Measurements from ENCODE around the gene WWOX. TPM values are rescaled to one million over a fixed set of nuclear protein-coding genes. Genes with fewer than 3 reads are reported as not detected.

Gene WWOX
- total RNA-seq, 2 donors from 2014 or later, result 23.0 to 31.7 TPM

DNA sequence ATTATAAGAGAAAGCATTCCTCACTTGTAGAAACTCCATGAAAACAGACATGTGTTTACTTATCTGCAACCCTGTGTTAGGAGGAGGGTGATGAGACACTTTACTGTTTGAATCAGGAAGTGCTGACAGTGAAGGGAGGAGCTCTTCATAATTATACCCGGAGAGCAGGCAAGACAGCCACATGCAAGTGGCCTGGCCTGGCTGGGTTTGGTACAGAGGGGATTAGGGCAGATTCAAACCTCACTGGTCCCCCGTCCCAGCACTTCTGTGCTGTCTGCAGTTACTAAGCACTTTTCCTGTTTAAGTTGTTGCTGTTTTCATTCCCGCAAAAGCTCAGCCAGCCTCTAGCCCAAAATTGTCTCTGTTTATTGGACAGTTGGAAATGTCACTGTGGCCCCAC is 78.5 kb downstream of the WWOX start:
- no peaks in the 10 kb centered on the region for H3K27me3 Mint-ChIP-seq
- no peak overlapping the region for H3K27ac Mint-ChIP-seq
- no peak overlapping the region for H3K4me3 Mint-ChIP-seq
- no peaks in the 10 kb centered on the region for H3K36me3 Mint-ChIP-seq
- no peak for DNase-seq (ENCODE audit: low spot score)
- ATAC-seq, result no peak
- H3K9me3 Mint-ChIP-seq, result no peaks in the 10 kb centered on the region
- H3K4me1 Mint-ChIP-seq (ENCODE audit: low read depth in 2 of 2), result peaks cover 12 to 13% of the 10 kb centered on the region in 2 donors

DNA sequence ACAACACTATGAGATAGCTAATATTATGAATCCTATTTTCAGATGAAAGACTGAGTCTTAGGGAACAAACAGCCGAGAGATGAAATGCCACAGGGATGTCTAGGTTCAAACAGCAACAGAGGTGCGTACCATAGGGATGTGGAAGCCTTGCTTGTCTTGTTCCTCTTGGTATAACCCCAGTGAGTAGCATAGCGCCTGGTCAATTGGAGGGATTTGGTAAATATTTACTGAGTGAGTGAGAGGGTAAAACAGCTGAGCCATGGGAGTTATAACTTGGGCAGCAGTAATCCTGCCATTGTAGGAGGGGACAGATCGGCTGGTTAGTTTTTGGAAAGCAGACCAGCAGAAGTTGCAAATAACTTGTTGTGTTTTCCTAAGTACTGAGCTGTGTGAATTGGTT is 80.2 kb downstream of the WWOX start:
- Mint-ChIP-seq H3K4me3 (no peak overlapping the region), H3K27ac (no peak overlapping the region), H3K4me1 (ENCODE audit: low read depth in 2 of 2) (peaks cover 12 to 13% of the 10 kb centered on the region in 2 donors), H3K9me3 (no peaks in the 10 kb centered on the region), H3K27me3 (no peaks in the 10 kb centered on the region), H3K36me3 (no peaks in the 10 kb centered on the region)
- no peak for DNase-seq (ENCODE audit: low spot score)
- ATAC-seq, result no peak

- Mint-ChIP-seq H3K4me3 (no peak overlapping the region), H3K27ac (no peak overlapping the region), H3K4me1 (ENCODE audit: low read depth in 2 of 2) (peaks cover 12 to 13% of the 10 kb centered on the region in 2 donors), H3K36me3 (no peaks in the 10 kb centered on the region), H3K27me3 (no peaks in the 10 kb centered on the region), H3K9me3 (no peaks in the 10 kb centered on the region)
- peak; percentile 38 to 63 for ATAC-seq
- no peak for DNase-seq (ENCODE audit: low spot score)
Observed at GRCh38 chr16:78180349-78180748, 80.9 kb downstream of the WWOX start.

DNA sequence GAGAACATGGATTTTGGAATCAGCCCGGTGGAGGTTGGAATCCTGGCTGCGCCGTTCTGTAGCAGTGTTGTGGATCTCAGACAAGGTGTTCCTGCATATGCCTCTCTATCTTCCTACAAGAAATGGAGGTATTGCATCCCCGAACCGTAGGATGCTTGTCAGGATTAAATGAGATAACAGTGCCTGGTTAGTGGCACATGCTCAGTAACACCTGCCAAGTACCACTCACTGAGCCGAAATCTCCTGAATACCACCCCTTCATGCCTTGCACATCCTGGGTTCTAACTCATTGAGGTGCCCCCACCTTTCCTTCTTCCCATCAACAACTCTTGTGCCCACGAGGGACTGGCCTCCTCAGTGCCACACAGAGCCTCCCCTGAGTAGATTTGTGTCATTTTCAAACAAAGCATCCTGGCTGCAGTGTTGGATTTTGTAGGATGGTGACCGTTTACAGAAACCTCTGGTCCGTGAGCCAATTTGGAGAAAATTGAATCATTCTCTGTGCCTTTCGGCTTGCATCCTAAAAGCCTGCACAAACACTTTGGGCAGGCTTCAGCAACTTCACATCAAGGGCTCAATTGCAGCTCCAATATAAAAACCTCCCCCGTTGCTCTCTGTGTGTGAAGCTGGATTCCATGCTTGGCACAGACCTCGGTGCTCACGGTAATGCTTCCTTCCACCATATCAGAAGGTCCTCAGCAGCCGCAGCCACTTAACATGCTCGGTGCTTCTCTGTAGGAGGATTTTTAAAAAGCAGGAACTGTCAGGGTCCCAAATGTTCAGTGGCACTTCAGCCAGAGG is 84.2 kb downstream of the WWOX start:
- H3K27me3 Mint-ChIP-seq, result no peaks in the 10 kb centered on the region
- H3K9me3 Mint-ChIP-seq, result no peaks in the 10 kb centered on the region
- ATAC-seq (peak in 1 of 2 donors; percentile 6), DNase-seq (ENCODE audit: low spot score) (no peak)
- H3K4me3 Mint-ChIP-seq, result no peak overlapping the region
- no peak overlapping the region for H3K27ac Mint-ChIP-seq
- peaks cover 0 to 3% of the 10 kb centered on the region in 2 donors for H3K4me1 Mint-ChIP-seq (ENCODE audit: low read depth in 2 of 2)
- H3K36me3 Mint-ChIP-seq, result no peaks in the 10 kb centered on the region

DNA sequence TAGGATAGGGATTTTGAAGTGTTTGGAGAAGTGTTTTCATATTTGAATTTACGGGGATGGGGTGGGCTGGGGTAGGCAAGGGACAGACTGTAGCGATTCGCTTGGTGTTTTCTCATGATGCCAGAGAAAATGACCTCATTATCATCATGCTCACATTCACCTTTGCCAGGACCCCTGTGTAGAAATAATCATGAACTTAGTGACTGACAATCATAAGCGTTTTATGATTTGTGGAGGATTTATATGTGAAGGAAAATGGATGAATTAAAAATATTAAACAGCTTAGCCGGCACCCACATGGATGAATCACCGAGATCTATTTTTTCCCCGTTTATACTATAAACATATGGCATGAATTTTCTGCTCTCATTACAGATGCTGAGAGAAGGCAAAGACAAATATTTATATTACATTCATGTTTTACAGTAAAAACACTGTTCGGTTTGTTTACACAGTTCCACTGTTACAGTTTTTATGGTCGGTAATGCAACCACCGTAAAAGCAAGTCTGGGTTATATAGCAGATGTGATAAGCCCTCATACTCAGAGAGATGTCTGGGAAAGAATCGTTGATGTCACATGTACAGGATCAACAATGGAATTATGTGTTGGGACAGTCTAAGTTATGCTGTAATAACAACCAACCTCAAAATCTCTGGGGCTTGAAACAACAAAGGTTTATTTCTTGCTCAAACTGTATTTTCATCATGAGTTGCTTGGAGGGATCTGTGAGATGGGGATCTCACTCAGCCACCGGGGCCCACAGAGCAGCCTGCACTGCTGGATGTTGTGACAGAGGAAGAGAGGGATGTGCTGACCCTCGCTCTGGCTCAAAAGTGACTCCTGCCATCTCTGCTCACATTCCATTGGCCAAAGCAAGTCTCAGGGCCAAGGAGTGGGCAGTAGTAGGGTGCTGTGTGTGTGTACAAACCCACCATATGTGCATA is 85.1 kb downstream of the WWOX start:
- Mint-ChIP-seq H3K4me1 (ENCODE audit: low read depth in 2 of 2) (peaks cover 0 to 3% of the 10 kb centered on the region in 2 donors), H3K9me3 (no peaks in the 10 kb centered on the region), H3K36me3 (no peaks in the 10 kb centered on the region), H3K27ac (no peak overlapping the region), H3K4me3 (no peak overlapping the region), H3K27me3 (no peaks in the 10 kb centered on the region)
- no peak for DNase-seq (ENCODE audit: low spot score)
- no peak for ATAC-seq

- no peak overlapping the region for H3K27ac Mint-ChIP-seq
Observed at GRCh38 chr16:78189121-78189520, 89.7 kb downstream of the WWOX start.

GRCh38 chr16:78192734-78193488 is 93.5 kb downstream of the WWOX start:
- Mint-ChIP-seq H3K27ac (no peak overlapping the region), H3K27me3 (no peaks in the 10 kb centered on the region), H3K36me3 (no peaks in the 10 kb centered on the region), H3K9me3 (no peaks in the 10 kb centered on the region), H3K4me1 (ENCODE audit: low read depth in 2 of 2) (peaks cover 6 to 13% of the 10 kb centered on the region in 2 donors), H3K4me3 (no peak overlapping the region)
- ATAC-seq (no peak), DNase-seq (ENCODE audit: low spot score) (no peak)

More at GRCh38 chr16:78189121-78189520, 89.7 kb downstream of the WWOX start:
- no peaks in the 10 kb centered on the region for H3K27me3 Mint-ChIP-seq
- H3K9me3 Mint-ChIP-seq, result no peaks in the 10 kb centered on the region
- DNase-seq (ENCODE audit: low spot score), result no peak
- no peaks in the 10 kb centered on the region for H3K36me3 Mint-ChIP-seq
- no peak for ATAC-seq
- H3K4me1 Mint-ChIP-seq (ENCODE audit: low read depth in 2 of 2), result peaks cover 0 to 9% of the 10 kb centered on the region in 2 donors
- no peak overlapping the region for H3K4me3 Mint-ChIP-seq

GRCh38 chr16:78194948-78195347 is 95.5 kb downstream of the WWOX start:
- DNase-seq (ENCODE audit: low spot score) (no peak), ATAC-seq (no peak)
- no peaks in the 10 kb centered on the region for H3K27me3 Mint-ChIP-seq
- peaks cover 6 to 13% of the 10 kb centered on the region in 2 donors for H3K4me1 Mint-ChIP-seq (ENCODE audit: low read depth in 2 of 2)
- no peaks in the 10 kb centered on the region for H3K36me3 Mint-ChIP-seq
- peak overlapping the region; percentile 18 for H3K4me3 Mint-ChIP-seq
- no peak overlapping the region for H3K27ac Mint-ChIP-seq
- no peaks in the 10 kb centered on the region for H3K9me3 Mint-ChIP-seq

GRCh38 chr16:78195797-78196196 is 96.3 kb downstream of the WWOX start:
- no peak overlapping the region for H3K27ac Mint-ChIP-seq
- no peaks in the 10 kb centered on the region for H3K27me3 Mint-ChIP-seq
- no peak for DNase-seq (ENCODE audit: low spot score)
- peaks cover 6 to 11% of the 10 kb centered on the region in 2 donors for H3K4me1 Mint-ChIP-seq (ENCODE audit: low read depth in 2 of 2)
- H3K4me3 Mint-ChIP-seq, result no peak overlapping the region
- ATAC-seq, result no peak
- no peaks in the 10 kb centered on the region for H3K36me3 Mint-ChIP-seq
- no peaks in the 10 kb centered on the region for H3K9me3 Mint-ChIP-seq

- Mint-ChIP-seq H3K36me3 (no peaks in the 10 kb centered on the region), H3K4me3 (no peak overlapping the region), H3K4me1 (ENCODE audit: low read depth in 2 of 2) (peaks cover 6 to 11% of the 10 kb centered on the region in 2 donors), H3K27me3 (no peaks in the 10 kb centered on the region), H3K9me3 (no peaks in the 10 kb centered on the region), H3K27ac (no peak overlapping the region)
- DNase-seq (ENCODE audit: low spot score), result no peak
- ATAC-seq, result no peak
Observed at GRCh38 chr16:78196502-78196901, 97.0 kb downstream of the WWOX start.

- H3K4me1 Mint-ChIP-seq (ENCODE audit: low read depth in 2 of 2), result peaks cover 6 to 7% of the 10 kb centered on the region in 2 donors
- no peak overlapping the region for H3K27ac Mint-ChIP-seq
- H3K4me3 Mint-ChIP-seq, result no peak overlapping the region
- no peaks in the 10 kb centered on the region for H3K9me3 Mint-ChIP-seq
- H3K36me3 Mint-ChIP-seq, result no peaks in the 10 kb centered on the region
- DNase-seq (ENCODE audit: low spot score) (no peak), ATAC-seq (no peak)
- no peaks in the 10 kb centered on the region for H3K27me3 Mint-ChIP-seq
Observed at GRCh38 chr16:78198288-78198687, 98.8 kb downstream of the WWOX start.

DNA sequence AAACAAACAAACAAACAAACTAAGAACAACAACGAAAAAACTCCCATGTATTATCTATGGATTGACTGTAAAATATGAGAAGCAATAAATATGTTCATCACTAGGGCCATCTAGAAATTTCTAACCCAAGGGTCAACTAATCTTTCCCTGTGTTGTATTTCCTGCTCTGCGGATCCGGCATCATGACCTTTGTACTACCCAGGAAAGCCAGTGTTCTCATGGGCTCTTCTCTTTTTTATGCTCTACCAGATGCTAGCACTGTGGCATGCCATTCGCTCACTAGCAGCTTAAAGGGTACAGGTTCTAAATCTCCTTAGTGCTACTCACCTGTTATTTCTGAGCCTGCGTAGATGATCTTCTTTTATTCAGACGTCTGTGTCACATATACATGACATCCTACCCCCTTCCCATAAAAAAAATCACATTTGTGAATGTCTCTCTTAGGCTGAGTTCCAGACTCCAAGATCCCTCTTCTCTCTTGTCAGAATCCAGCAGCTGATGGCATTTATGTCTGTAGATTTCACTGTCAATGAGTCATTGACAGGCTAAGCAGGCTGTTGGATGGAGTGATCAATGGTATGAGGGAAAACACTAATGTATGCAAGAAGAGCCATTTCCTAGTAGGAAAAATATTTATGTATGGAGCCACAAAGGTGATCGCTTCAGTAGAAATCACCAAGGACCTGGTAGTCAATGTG is 100.0 kb downstream of the WWOX start:
- Mint-ChIP-seq H3K4me3 (no peak overlapping the region), H3K36me3 (no peaks in the 10 kb centered on the region), H3K27ac (no peak overlapping the region), H3K27me3 (no peaks in the 10 kb centered on the region), H3K9me3 (no peaks in the 10 kb centered on the region), H3K4me1 (ENCODE audit: low read depth in 2 of 2) (peaks cover 4 to 5% of the 10 kb centered on the region in 2 donors)
- ATAC-seq (no peak), DNase-seq (ENCODE audit: low spot score) (no peak)

DNA sequence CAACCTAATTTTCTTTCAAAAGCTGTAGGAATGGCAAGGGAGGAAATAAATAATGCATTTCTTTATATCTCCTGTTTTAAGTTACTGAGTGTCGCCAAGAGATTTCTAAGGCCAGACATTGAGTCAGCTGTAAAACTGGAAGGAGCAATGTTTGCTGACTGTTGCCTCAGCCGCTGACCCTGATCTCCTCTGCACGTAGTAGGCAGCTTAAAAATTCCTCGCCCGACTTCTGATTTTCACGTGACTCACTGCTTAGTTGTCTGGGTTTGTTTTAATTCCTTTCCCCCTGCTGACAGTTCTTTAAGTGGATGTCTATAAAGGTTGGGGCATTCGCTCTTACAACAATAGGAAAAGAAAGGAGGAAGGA is 100.6 kb downstream of the WWOX start:
- no peak for ATAC-seq
- no peak for DNase-seq (ENCODE audit: low spot score)
- Mint-ChIP-seq H3K9me3 (no peaks in the 10 kb centered on the region), H3K4me3 (no peak overlapping the region), H3K27me3 (no peaks in the 10 kb centered on the region), H3K27ac (no peak overlapping the region), H3K4me1 (ENCODE audit: low read depth in 2 of 2) (no peaks in the 10 kb centered on the region), H3K36me3 (no peaks in the 10 kb centered on the region)
